HepG2 (cell line): ENCODE results near the gene OPRL1. TPM values are rescaled to one million over a fixed set of nuclear protein-coding genes. Genes with fewer than 3 reads are reported as not detected.

Experiments
- ATAC-seq: fragments of 200-7000 bp; cut with Tn5 transposase; 3 replicates; pipeline ENCODE4 v1.9.1; 2020; ENCODE audit warnings: mild to moderate bottlenecking, moderate library complexity
- BruUV-seq: library from RNA; stranded (reverse); fragments of 400-500 nt; replicated peaks from 2 replicates; lab custom pipeline; 2021; lab: Mats Ljungman, UMichigan
- CTCF ChIA-PET: fragments of 300-600 bp; formaldehyde crosslinking; extraction: SDS; loops from one replicate; lab custom pipeline; 2021; ENCODE audit warnings: low total read pairs, inconsistent platforms, low intra/inter-chr PET ratio; lab: Yijun Ruan, JAX
- POLR2A ChIA-PET: fragments of 350-600 bp; sonication (Branson Sonifier 250); formaldehyde crosslinking; loops from one replicate; lab custom pipeline; 2020; ENCODE audit warnings: antibody characterized with exemption, inconsistent platforms; lab: Yijun Ruan, JAX
- DNase-seq: peaks from one replicate; pipeline ENCODE4 v3.0.0-alpha.2; 2015; ENCODE audit warnings: low spot score
- FAIRE-seq: peaks from 3 replicates; lab custom pipeline; 2011; peaks lifted over from hg19 to GRCh38; lab: Jason Lieb, UNC
- H2AFZ ChIP-seq: one replicate; pipeline ENCODE4 v1.6.1; 2011; ENCODE audit warnings: low read length, inconsistent platforms
- H3K27ac ChIP-seq: fragments of 300-600 bp; 3 replicates; pipeline ENCODE4 v1.8.0; 2011; ENCODE audit warnings: mixed run types, mild to moderate bottlenecking, mixed read lengths, low read length, inconsistent platforms; ENCODE audit not compliant: insufficient read depth; ENCODE audit errors: extremely low read length
- H3K27me3 ChIP-seq, 2 experiments: fragments of 200-600 bp in 1 of 2; 2 replicates in 1 of 2; 3 replicates in 1 of 2; pipeline versions ENCODE4 v1.6.0 to v1.8.0; 2011; ENCODE audit warnings: low read length in 2 of 2, mild to moderate bottlenecking in 2 of 2, moderate library complexity in 2 of 2, inconsistent platforms in 1 of 2; ENCODE audit not compliant: insufficient read depth in 2 of 2, control insufficient read depth in 1 of 2
- H3K36me3 ChIP-seq, 2 experiments: fragments of 200-600 bp in 1 of 2; replicated peaks in 1 of 2; 2 replicates in 1 of 2; 3 replicates in 1 of 2; pipeline versions ENCODE4 v1.5.1 to v1.8.0; 2011; ENCODE audit warnings: low read length in 2 of 2, inconsistent platforms in 1 of 2; ENCODE audit not compliant: insufficient read depth in 2 of 2, control insufficient read depth in 1 of 2
- H3K4me1 ChIP-seq: 2 replicates; pipeline ENCODE4 v1.5.1; 2012; ENCODE audit warnings: low read length, inconsistent platforms; ENCODE audit not compliant: insufficient read depth
- H3K4me2 ChIP-seq: 2 replicates; pipeline ENCODE4 v1.6.0; 2011; ENCODE audit warnings: low read depth, low read length, inconsistent platforms
- H3K4me3 ChIP-seq, 3 experiments: fragments of 200-600 bp in 1 of 3; sonication (generic), shearing (Covaris generic) in 1 of 3; replicated peaks in 1 of 3; 2 replicates each; pipeline ENCODE4 v1.5.1; 2011 to 2016; ENCODE audit warnings: low read length in 3 of 3, inconsistent platforms in 2 of 3, low read depth in 2 of 3, mild to moderate bottlenecking in 2 of 3, control low read depth in 1 of 3, mixed read lengths in 1 of 3; ENCODE audit not compliant: insufficient read depth in 1 of 3
- H3K79me2 ChIP-seq: one replicate; pipeline ENCODE4 v1.6.1; 2011; ENCODE audit warnings: low read length, inconsistent platforms; ENCODE audit not compliant: insufficient read depth
- H3K9ac ChIP-seq: 2 replicates; pipeline ENCODE4 v1.6.0; 2011; ENCODE audit warnings: mild to moderate bottlenecking, low read depth, low read length, inconsistent platforms; ENCODE audit not compliant: insufficient read depth
- H3K9me3 ChIP-seq: 2 replicates; pipeline ENCODE4 v1.5.1; 2012; ENCODE audit warnings: mild to moderate bottlenecking, low read length
- H4K20me1 ChIP-seq: 2 replicates; pipeline ENCODE4 v1.6.0; 2011; ENCODE audit warnings: inconsistent platforms, mild to moderate bottlenecking, low read length, moderate library complexity; ENCODE audit not compliant: insufficient read depth
- ELK4 ChIP-seq: sonication (generic); formaldehyde crosslinking; IDR thresholded peaks from 2 replicates; pipeline ENCODE4 v1.9.0; 2021; ENCODE audit warnings: missing genetic modification reagents, borderline replicate concordance
- EZH2 ChIP-seq: conservative IDR thresholded peaks from 2 replicates; pipeline ENCODE4 v1.6.1; 2012; ENCODE audit warnings: mild to moderate bottlenecking, low read depth, low read length, moderate library complexity
- MTA1 ChIP-seq: sonication (generic); formaldehyde crosslinking; IDR thresholded peaks from 2 replicates; pipeline ENCODE4 v1.4.0; 2020; ENCODE audit warnings: missing genetic modification reagents, mild to moderate bottlenecking, borderline replicate concordance
- PAXIP1 ChIP-seq: sonication (generic); formaldehyde crosslinking; conservative IDR thresholded peaks from 2 replicates; pipeline ENCODE4 v1.4.0; 2020; ENCODE audit warnings: mild to moderate bottlenecking, missing genetic modification reagents, moderate library complexity
- SALL1 ChIP-seq: sonication (generic); formaldehyde crosslinking; IDR thresholded peaks from 2 replicates; pipeline ENCODE4 v1.8.0; 2022; ENCODE audit warnings: mild to moderate bottlenecking, missing genetic modification reagents
- ZMAT5 ChIP-seq: sonication (generic); formaldehyde crosslinking; IDR thresholded peaks from 2 replicates; pipeline ENCODE4 v1.5.0; 2020; ENCODE audit warnings: mild to moderate bottlenecking, low read depth, missing genetic modification reagents, borderline replicate concordance
- ZNF446 ChIP-seq: sonication (generic); formaldehyde crosslinking; IDR thresholded peaks from 2 replicates; pipeline ENCODE4 v1.5.0; 2020; ENCODE audit warnings: mild to moderate bottlenecking, missing genetic modification reagents
- ZNF484 ChIP-seq: sonication (generic); formaldehyde crosslinking; IDR thresholded peaks from 2 replicates; pipeline ENCODE4 v1.5.1; 2020; ENCODE audit warnings: mild to moderate bottlenecking, low read depth, missing genetic modification reagents, borderline replicate concordance
- ZNF879 ChIP-seq: sonication (generic); formaldehyde crosslinking; IDR thresholded peaks from 2 replicates; pipeline ENCODE4 v1.8.1; 2023; ENCODE audit warnings: missing genetic modification reagents
- WGBS: methylation state at CpG from one replicate; pipeline ENCODE4 v1.1.6; 2017; ENCODE audit warnings: low lambda C conversion rate; 5-methylcytosine and 5-hydroxymethylcytosine counted together
- in situ Hi-C: cut with HindIII; loops from 2 replicates; pipeline ENCODE4 v1.10.0; 2017; ENCODE audit warnings: low pct_unique_long_range_greater_than_20kb; ENCODE audit not compliant: extremely low pct_ligation_motif_present
- intact Hi-C: fragments of 100-400 bp; cut with micrococcal nuclease; formaldehyde crosslinking; loops from one replicate; pipeline ENCODE4 v1.10.0; 2022; ENCODE audit not compliant: unreplicated experiment
- polyA plus RNA-seq, 8 experiments: library from polyadenylated mRNA; depleted of rRNA in 3 of 8; stranded (reverse) in 7 of 8; unstranded in 1 of 8; fragments of >200 nt; fragmentation: Illumina TruSeq in 4 of 8; extraction: Trizol in 4 of 8; gene quantifications; 2 replicates each; pipeline versions ENCODE4 v1.2.1 to v1.2.3, GENCODE V29; 2011 to 2016; ENCODE audit warnings: low read depth in 4 of 8, missing spikeins in 1 of 8, mixed read lengths in 1 of 8; ENCODE audit not compliant: insufficient read depth in 1 of 8
- total RNA-seq, 5 experiments: library from RNA; depleted of rRNA; stranded (reverse); fragments of >200 nt; fragmentation: Illumina TruSeq; extraction: Trizol; gene quantifications; 2 replicates each; pipeline ENCODE4 v1.2.3, GENCODE V29; 2016; ENCODE audit warnings: low read depth in 1 of 5

The OPRL1 gene
- total and polyA plus RNA-seq, 2 of the 13 experiments (the other 11 are each of a cell fraction or from before 2014, with no cell fraction given): 0.35 to 0.71 TPM

- no peak overlapping the region for H3K4me2 ChIP-seq
- in situ Hi-C loops (no loop called here), intact Hi-C loops (no loop called here)
- WGBS: 7% methylated on average over 7 of the region's 16 CpGs
- no peak for FAIRE-seq
- H3K4me1 ChIP-seq: peaks cover 21% of the 10 kb centered on the region
- H3K9me3 ChIP-seq: no peaks in the 10 kb centered on the region
- no peak overlapping the region for H3K9ac ChIP-seq
- no peaks in the 10 kb centered on the region for H3K36me3 ChIP-seq
- TF ChIP-seq ZNF484 (no peak), EZH2 (peak; percentile 38; the same call in 1 of the 2 replicates), ZNF879 (CRISPR knock-in tag) (no peak)
- ATAC-seq: no peak
- no peak overlapping the region for H2AFZ ChIP-seq
- no peak overlapping the region for H3K27ac ChIP-seq
- no TSS peak for BruUV-seq
- POLR2A ChIA-PET: no interaction called here
- peaks cover 45 to 90% of the 10 kb centered on the region in 2 experiments for H3K27me3 ChIP-seq
- H3K79me2 ChIP-seq: no peaks in the 10 kb centered on the region
- no peak overlapping the region for H3K4me3 ChIP-seq
- no peak for DNase-seq
- CTCF ChIA-PET: no interaction called here
- H4K20me1 ChIP-seq: peaks cover 5% of the 10 kb centered on the region; the same call in 1 of the 2 replicates
Measured at GRCh38 chr20:64109831-64110391, 30.0 kb downstream of the OPRL1 start.

- peaks cover 21% of the 10 kb centered on the region for H3K4me1 ChIP-seq
- 41% methylated on average over 10 of the region's 10 CpGs for WGBS
- TF ChIP-seq ELK4 (CRISPR knock-in tag) (no peak), SALL1 (peak; percentile 46; the same call in 1 of the 2 replicates), MTA1 (CRISPR knock-in tag) (peak; percentile 57; the same call in 1 of the 2 replicates), ZNF446 (0 out of 2 replicates have a peak, but pooled peaks have one; percentile 49), ZMAT5 (CRISPR knock-in tag) (no peak), PAXIP1 (0 out of 2 replicates have a peak, but pooled peaks have one; percentile 25)
Measured at GRCh38 chr20:64110411-64111068, 30.7 kb downstream of the OPRL1 start.

More at GRCh38 chr20:64110411-64111068, 30.7 kb downstream of the OPRL1 start:
- peaks cover 5% of the 10 kb centered on the region; the same call in 1 of the 2 replicates for H4K20me1 ChIP-seq
- DNase-seq (no peak), ATAC-seq (peak; percentile 60), FAIRE-seq (peak; percentile 81)
- H3K4me3 ChIP-seq: no peak overlapping the region
- CTCF ChIA-PET: no interaction called here
- H3K36me3 ChIP-seq: no peaks in the 10 kb centered on the region
- in situ Hi-C loops (no loop called here), intact Hi-C loops (no loop called here)
- H2AFZ ChIP-seq: no peak overlapping the region
- no peak overlapping the region for H3K9ac ChIP-seq
- H3K79me2 ChIP-seq: no peaks in the 10 kb centered on the region
- peaks cover 46 to 93% of the 10 kb centered on the region in 2 experiments for H3K27me3 ChIP-seq
- BruUV-seq: no TSS peak
- no peak overlapping the region for H3K27ac ChIP-seq
- H3K4me2 ChIP-seq: no peak overlapping the region
- POLR2A ChIA-PET: no interaction called here
- H3K9me3 ChIP-seq: no peaks in the 10 kb centered on the region
